ENCODE results near the gene RAB11FIP3. TPM values are rescaled to one million over a fixed set of nuclear protein-coding genes. Genes with fewer than 3 reads are reported as not detected.
A peak's percentile ranks its signal among the peaks of the same experiment; 100 is the strongest.

Gene RAB11FIP3
- polyA plus RNA-seq, 1 of the 3 experiments (the other 2 are of a cell fraction) = 24.8 TPM

GRCh38 chr16:401468-402348, 23.7 kb upstream of the RAB11FIP3 start, which contains the start of gene DECR2:
Gene DECR2, plus strand, starts transcription at chr16:401885. Its CDS starts 79 bp downstream, at chr16:401964.
- peak within 1 kb of the TSS; percentile 74 to 79 for H3K4me3 ChIP-seq (ENCODE audit: low read depth in 2 of 2, low read length in 1 of 2)
- H3K27ac ChIP-seq (ENCODE audit: low read depth in 2 of 2, low read length in 1 of 2) = peak within 1 kb of the TSS; percentile 63 to 85
- H3K9ac ChIP-seq = peak within 1 kb of the TSS; percentile 81
- H3K36me3 ChIP-seq (replicated peaks in 1 of 2; ENCODE audit: control insufficient read depth in 1 of 2, insufficient read depth in 2 of 2, low read length in 1 of 2) = peaks cover 0 to 17% of the 10 kb centered on the region in 2 experiments
- H3K79me2 ChIP-seq (ENCODE audit: insufficient read depth) = peaks cover 14% of the 10 kb centered on the region
- H4K20me1 ChIP-seq (ENCODE audit: insufficient read depth) = 0 out of 2 replicates have a peak, but pooled peaks cover 10% of the 10 kb centered on the region
- peak; percentile 99 for DNase-seq
- 2% methylated on average over 33 of the region's 91 CpGs for WGBS (ENCODE audit: low lambda C conversion rate)
- peak within 1 kb of the TSS; percentile 58; the same call in 1 of the 2 replicates for H2AFZ ChIP-seq (ENCODE audit: low read depth)
- H3K9me3 ChIP-seq = no peaks in the 10 kb centered on the region
- CTCF ChIA-PET = interaction anchor here (0.5 to 2.8 kb wide), 4 partner anchors 10 to 302 kb away, joined by 3 to 15 read pairs (median 5); partner anchors contain the start of gene RAB11FIP3
- POLR2A ChIA-PET = interaction anchor here (1.0 kb wide), 1 partner anchor 219 kb away, joined by 3 read pairs; no protein-coding TSS in a partner anchor
- H3F3A ChIP-seq (replicated peaks; ENCODE audit: insufficient read depth) = peaks cover 40% of the 10 kb centered on the region
- H3K4me1 ChIP-seq (ENCODE audit: control insufficient read depth in 1 of 2, insufficient read depth in 2 of 2, low read depth in 1 of 2, low read length in 1 of 2) = peaks cover 0 to 16% of the 10 kb centered on the region in 2 experiments; a peak in 1 of 4 replicates
- H3K9me2 ChIP-seq = no peaks in the 10 kb centered on the region
- H3K27me3 ChIP-seq (ENCODE audit: insufficient read depth) = no peaks in the 10 kb centered on the region
- peak within 1 kb of the TSS; percentile 89 for H3K4me2 ChIP-seq
- TF ChIP-seq MEF2A (IDR thresholded peaks at IDR 0.05; ENCODE audit: borderline replicate concordance, low read depth) (no peak), EP300 (IDR thresholded peaks at IDR 0.05; ENCODE audit: borderline replicate concordance in 1 of 2, low read depth in 1 of 2, low read length in 1 of 2) (no peak), ZBTB33 (IDR thresholded peaks at IDR 0.05; ENCODE audit: borderline replicate concordance, low read depth) (no peak), CTCF (IDR thresholded peaks at IDR 0.05) (peak; percentile 68), RXRA (IDR thresholded peaks at IDR 0.05; ENCODE audit: borderline replicate concordance, low read depth) (no peak), SMC3 (IDR thresholded peaks at IDR 0.05; ENCODE audit: low read depth, low read length) (peak; percentile 32), CHD2 (IDR thresholded peaks at IDR 0.05; ENCODE audit: low read length, partially characterized antibody) (peak; percentile 68), YY1 (IDR thresholded peaks at IDR 0.05; ENCODE audit: low read depth) (no peak), JUND (IDR thresholded peaks at IDR 0.05) (no peak; the same call in 1 of the 2 replicates), NFIC (IDR thresholded peaks at IDR 0.05; ENCODE audit: borderline replicate concordance) (no peak), USF2 (IDR thresholded peaks at IDR 0.05; ENCODE audit: borderline replicate concordance, low read depth, low read length) (no peak), FOSL2 (IDR thresholded peaks at IDR 0.05; ENCODE audit: borderline replicate concordance, low read depth) (no peak), FOXJ3 (CRISPR knock-in tag; IDR thresholded peaks at IDR 0.05) (no peak), TCF12 (IDR thresholded peaks at IDR 0.05) (no peak), NRF1 (IDR thresholded peaks at IDR 0.05; ENCODE audit: low read depth, low read length) (peak; percentile 72), TAF1 (IDR thresholded peaks at IDR 0.05; ENCODE audit: borderline replicate concordance, low read depth, low read length) (peak; percentile 47; the same call in 1 of the 2 replicates), ELF1 (IDR thresholded peaks at IDR 0.05) (0 out of 2 replicates have a peak, but pooled peaks have one; percentile 26), EZH2phosphoT487 (IDR thresholded peaks at IDR 0.05; ENCODE audit: borderline replicate concordance, low read depth) (no peak), REST (IDR thresholded peaks at IDR 0.05; ENCODE audit: low read depth, low read length) (no peak; the same call in 1 of the 2 replicates), GATA2 (CRISPR knock-in tag; IDR thresholded peaks at IDR 0.05) (no peak), MAX (IDR thresholded peaks at IDR 0.05; ENCODE audit: low read depth) (peak; percentile 59), RFX5 (IDR thresholded peaks at IDR 0.05; ENCODE audit: low read length) (no peak)
